Measurements from ENCODE around the gene HCN2. TPM values are rescaled to one million over a fixed set of nuclear protein-coding genes. Genes with fewer than 3 reads are reported as not detected.

The HCN2 gene
- total and polyA plus RNA-seq, 2 of the 13 experiments (the other 11 are each of a cell fraction or from before 2014, with no cell fraction given) = 0.01 TPM; not detected in 1

DNA sequence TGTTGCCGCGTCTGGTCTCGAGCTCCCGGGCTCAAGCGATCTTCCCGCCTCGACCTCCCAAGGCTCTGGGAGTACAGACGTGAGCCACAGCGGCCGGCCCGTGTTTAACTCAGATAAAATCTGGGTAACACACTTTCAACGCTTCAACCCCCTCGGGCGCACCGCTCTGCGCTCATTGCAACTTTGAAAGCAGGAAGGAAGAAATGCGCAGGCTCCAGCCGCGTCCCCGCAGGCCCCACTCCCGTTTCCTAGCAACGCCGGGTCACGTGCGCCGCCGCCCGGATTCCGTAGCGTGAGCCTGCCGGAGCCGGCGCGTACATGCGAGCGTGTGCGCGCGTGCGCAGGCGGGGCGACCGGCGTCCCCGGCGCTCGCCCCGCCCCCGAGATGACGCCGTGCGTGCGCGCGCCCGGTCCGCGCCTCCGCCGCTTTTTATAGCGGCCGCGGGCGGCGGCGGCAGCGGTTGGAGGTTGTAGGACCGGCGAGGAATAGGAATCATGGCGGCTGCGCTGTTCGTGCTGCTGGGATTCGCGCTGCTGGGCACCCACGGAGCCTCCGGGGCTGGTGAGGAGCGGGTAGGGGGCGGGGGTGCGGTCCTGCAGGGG, 17.4 kb upstream of the HCN2 start, which contains the start of gene BSG (continued):
- TF ChIP-seq, protein P1, sequence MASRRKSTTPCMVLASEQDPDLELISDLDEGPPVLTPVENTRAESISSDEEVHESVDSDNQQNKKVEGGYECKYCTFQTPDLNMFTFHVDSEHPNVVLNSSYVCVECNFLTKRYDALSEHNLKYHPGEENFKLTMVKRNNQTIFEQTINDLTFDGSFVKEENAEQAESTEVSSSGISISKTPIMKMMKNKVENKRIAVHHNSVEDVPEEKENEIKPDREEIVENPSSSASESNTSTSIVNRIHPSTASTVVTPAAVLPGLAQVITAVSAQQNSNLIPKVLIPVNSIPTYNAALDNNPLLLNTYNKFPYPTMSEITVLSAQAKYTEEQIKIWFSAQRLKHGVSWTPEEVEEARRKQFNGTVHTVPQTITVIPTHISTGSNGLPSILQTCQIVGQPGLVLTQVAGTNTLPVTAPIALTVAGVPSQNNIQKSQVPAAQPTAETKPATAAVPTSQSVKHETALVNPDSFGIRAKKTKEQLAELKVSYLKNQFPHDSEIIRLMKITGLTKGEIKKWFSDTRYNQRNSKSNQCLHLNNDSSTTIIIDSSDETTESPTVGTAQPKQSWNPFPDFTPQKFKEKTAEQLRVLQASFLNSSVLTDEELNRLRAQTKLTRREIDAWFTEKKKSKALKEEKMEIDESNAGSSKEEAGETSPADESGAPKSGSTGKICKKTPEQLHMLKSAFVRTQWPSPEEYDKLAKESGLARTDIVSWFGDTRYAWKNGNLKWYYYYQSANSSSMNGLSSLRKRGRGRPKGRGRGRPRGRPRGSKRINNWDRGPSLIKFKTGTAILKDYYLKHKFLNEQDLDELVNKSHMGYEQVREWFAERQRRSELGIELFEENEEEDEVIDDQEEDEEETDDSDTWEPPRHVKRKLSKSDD (CRISPR knock-in tag; IDR thresholded peaks at IDR 0.05; ENCODE audit: low read depth) = no peak
- TF ChIP-seq NCOA2 (CRISPR knock-in tag; IDR thresholded peaks at IDR 0.05) (peak; percentile 16; the same call in 1 of the 2 replicates), POGK (CRISPR knock-in tag; conservative IDR thresholded peaks at IDR 0.05) (peak; percentile 16; the same call in 1 of the 2 replicates), PHF5A (CRISPR knock-in tag; IDR thresholded peaks at IDR 0.05; ENCODE audit: low read depth, unreplicated experiment) (peak; percentile 64), RAD21 (CRISPR knock-in tag; IDR thresholded peaks at IDR 0.05) (peak; percentile 70), ATF5 (CRISPR knock-in tag; IDR thresholded peaks at IDR 0.05; ENCODE audit: low read depth) (0 out of 2 replicates have a peak, but pooled peaks have one; percentile 68), ZNF121 (CRISPR knock-in tag; IDR thresholded peaks at IDR 0.05) (no peak), ZNF382 (CRISPR knock-in tag; IDR thresholded peaks at IDR 0.05; ENCODE audit: borderline replicate concordance) (no peak), ZNF564 (CRISPR knock-in tag; IDR thresholded peaks at IDR 0.05) (peak; percentile 70), KDM6A (CRISPR knock-in tag; IDR thresholded peaks at IDR 0.05; ENCODE audit: low read depth) (no peak), SALL2 (CRISPR knock-in tag; IDR thresholded peaks at IDR 0.05) (peak; percentile 81; the same call in 1 of the 2 replicates), TFDP2 (CRISPR knock-in tag; IDR thresholded peaks at IDR 0.05) (peak; percentile 50; the same call in 1 of the 2 replicates), ZSCAN25 (CRISPR knock-in tag; IDR thresholded peaks at IDR 0.05) (peak; percentile 55; the same call in 1 of the 2 replicates), TFE3 (CRISPR knock-in tag; IDR thresholded peaks at IDR 0.05) (peak; percentile 85)
- TF ChIP-seq, protein P2, sequence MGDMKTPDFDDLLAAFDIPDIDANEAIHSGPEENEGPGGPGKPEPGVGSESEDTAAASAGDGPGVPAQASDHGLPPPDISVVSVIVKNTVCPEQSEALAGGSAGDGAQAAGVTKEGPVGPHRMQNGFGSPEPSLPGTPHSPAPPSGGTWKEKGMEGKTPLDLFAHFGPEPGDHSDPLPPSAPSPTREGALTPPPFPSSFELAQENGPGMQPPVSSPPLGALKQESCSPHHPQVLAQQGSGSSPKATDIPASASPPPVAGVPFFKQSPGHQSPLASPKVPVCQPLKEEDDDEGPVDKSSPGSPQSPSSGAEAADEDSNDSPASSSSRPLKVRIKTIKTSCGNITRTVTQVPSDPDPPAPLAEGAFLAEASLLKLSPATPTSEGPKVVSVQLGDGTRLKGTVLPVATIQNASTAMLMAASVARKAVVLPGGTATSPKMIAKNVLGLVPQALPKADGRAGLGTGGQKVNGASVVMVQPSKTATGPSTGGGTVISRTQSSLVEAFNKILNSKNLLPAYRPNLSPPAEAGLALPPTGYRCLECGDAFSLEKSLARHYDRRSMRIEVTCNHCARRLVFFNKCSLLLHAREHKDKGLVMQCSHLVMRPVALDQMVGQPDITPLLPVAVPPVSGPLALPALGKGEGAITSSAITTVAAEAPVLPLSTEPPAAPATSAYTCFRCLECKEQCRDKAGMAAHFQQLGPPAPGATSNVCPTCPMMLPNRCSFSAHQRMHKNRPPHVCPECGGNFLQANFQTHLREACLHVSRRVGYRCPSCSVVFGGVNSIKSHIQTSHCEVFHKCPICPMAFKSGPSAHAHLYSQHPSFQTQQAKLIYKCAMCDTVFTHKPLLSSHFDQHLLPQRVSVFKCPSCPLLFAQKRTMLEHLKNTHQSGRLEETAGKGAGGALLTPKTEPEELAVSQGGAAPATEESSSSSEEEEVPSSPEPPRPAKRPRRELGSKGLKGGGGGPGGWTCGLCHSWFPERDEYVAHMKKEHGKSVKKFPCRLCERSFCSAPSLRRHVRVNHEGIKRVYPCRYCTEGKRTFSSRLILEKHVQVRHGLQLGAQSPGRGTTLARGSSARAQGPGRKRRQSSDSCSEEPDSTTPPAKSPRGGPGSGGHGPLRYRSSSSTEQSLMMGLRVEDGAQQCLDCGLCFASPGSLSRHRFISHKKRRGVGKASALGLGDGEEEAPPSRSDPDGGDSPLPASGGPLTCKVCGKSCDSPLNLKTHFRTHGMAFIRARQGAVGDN (CRISPR knock-in tag; IDR thresholded peaks at IDR 0.05) = peak; percentile 51; the same call in 1 of the 2 replicates

All from HepG2 (cell line).